Type B pancreatic cell (in vitro differentiated cells): ENCODE results near the gene TENT4A. TPM values are rescaled to one million over a fixed set of nuclear protein-coding genes. Genes with fewer than 3 reads are reported as not detected.

Experiments
- DNase-seq: peaks from one replicate; pipeline ENCODE4 v3.0.0; 2021; ENCODE audit warnings: mixed read lengths; ENCODE audit not compliant: unreplicated experiment; ENCODE audit errors: extremely low spot score
- H3K27ac Mint-ChIP-seq: 2 replicates; pipeline ENCODE4 v1.8.0; 2021; ENCODE audit warnings: mild to moderate bottlenecking, mixed read lengths
- H3K27me3 Mint-ChIP-seq: 2 replicates; pipeline ENCODE4 v1.8.0; 2021; ENCODE audit warnings: mixed read lengths
- H3K36me3 Mint-ChIP-seq: 2 replicates; pipeline ENCODE4 v1.8.0; 2021; ENCODE audit warnings: mixed read lengths
- H3K4me1 Mint-ChIP-seq: one replicate; pipeline ENCODE4 v1.8.0; 2021; ENCODE audit warnings: mixed read lengths; ENCODE audit not compliant: unreplicated experiment
- H3K4me3 Mint-ChIP-seq: 2 replicates; pipeline ENCODE4 v1.8.0; 2021; ENCODE audit warnings: mild to moderate bottlenecking, mixed read lengths
- H3K9me3 Mint-ChIP-seq: 2 replicates; pipeline ENCODE4 v1.8.0; 2021; ENCODE audit warnings: mixed read lengths
- CTCF ChIP-seq: fragments of 200-600 bp; sonication (generic); conservative IDR thresholded peaks from 2 replicates; pipeline ENCODE4 v1.5.0; 2021; ENCODE audit warnings: antibody characterized with exemption, mild to moderate bottlenecking
- total RNA-seq: library from RNA; stranded (reverse); gene quantifications from 2 replicates; pipeline ENCODE4 v1.2.1, GENCODE V29; 2021; ENCODE audit warnings: low replicate concordance

The TENT4A gene
- total RNA-seq, 1 donor from 2014 or later = 34.1 TPM

- Mint-ChIP-seq H3K4me1 (peaks cover 7% of the 10 kb centered on the region), H3K4me3 (no peak overlapping the region), H3K9me3 (no peaks in the 10 kb centered on the region), H3K36me3 (no peaks in the 10 kb centered on the region), H3K27ac (peak overlapping the region; percentile 40), H3K27me3 (peaks cover 21% of the 10 kb centered on the region)
- no peak for DNase-seq
- no peak for TF ChIP-seq CTCF
These were observed 8.8 kb upstream of the TENT4A start for GRCh38 chr5:6704361-6704851.

GRCh38 chr5:6705088-6705487 lies 8.1 kb upstream of the TENT4A start:
- DNase-seq = peak; percentile 29
- peak overlapping the region; percentile 13 for H3K4me3 Mint-ChIP-seq
- no peak for TF ChIP-seq CTCF
- H3K9me3 Mint-ChIP-seq = no peaks in the 10 kb centered on the region
- peak overlapping the region; percentile 40 for H3K27ac Mint-ChIP-seq
- peaks cover 19% of the 10 kb centered on the region for H3K27me3 Mint-ChIP-seq
- peaks cover 7% of the 10 kb centered on the region for H3K4me1 Mint-ChIP-seq
- H3K36me3 Mint-ChIP-seq = no peaks in the 10 kb centered on the region

GRCh38 chr5:6705959-6706358 lies 7.3 kb upstream of the TENT4A start:
- DNase-seq = peak; percentile 29
- Mint-ChIP-seq H3K9me3 (no peaks in the 10 kb centered on the region), H3K4me1 (peaks cover 11% of the 10 kb centered on the region), H3K27ac (no peak overlapping the region), H3K36me3 (no peaks in the 10 kb centered on the region), H3K4me3 (no peak overlapping the region), H3K27me3 (peaks cover 15% of the 10 kb centered on the region)
- TF ChIP-seq CTCF = no peak

- H3K4me1 Mint-ChIP-seq = peaks cover 16% of the 10 kb centered on the region
- H3K27me3 Mint-ChIP-seq = peaks cover 10% of the 10 kb centered on the region
- DNase-seq = no peak
- TF ChIP-seq CTCF = no peak
- no peaks in the 10 kb centered on the region for H3K9me3 Mint-ChIP-seq
- H3K27ac Mint-ChIP-seq = no peak overlapping the region
- H3K36me3 Mint-ChIP-seq = no peaks in the 10 kb centered on the region
- H3K4me3 Mint-ChIP-seq = no peak overlapping the region
These were observed 5.4 kb upstream of the TENT4A start for GRCh38 chr5:6707852-6708251.

GRCh38 chr5:6708814-6709213 lies 4.4 kb upstream of the TENT4A start:
- Mint-ChIP-seq H3K4me1 (peaks cover 16% of the 10 kb centered on the region), H3K9me3 (no peaks in the 10 kb centered on the region), H3K27me3 (peaks cover 10% of the 10 kb centered on the region), H3K36me3 (no peaks in the 10 kb centered on the region), H3K4me3 (no peak overlapping the region), H3K27ac (no peak overlapping the region)
- peak; percentile 39 for DNase-seq
- no peak for TF ChIP-seq CTCF

GRCh38 chr5:6710070-6710469 lies 3.2 kb upstream of the TENT4A start:
- DNase-seq = no peak
- no peak overlapping the region for H3K27ac Mint-ChIP-seq
- H3K9me3 Mint-ChIP-seq = no peaks in the 10 kb centered on the region
- TF ChIP-seq CTCF = no peak
- no peaks in the 10 kb centered on the region for H3K36me3 Mint-ChIP-seq
- peaks cover 10% of the 10 kb centered on the region for H3K27me3 Mint-ChIP-seq
- H3K4me1 Mint-ChIP-seq = peaks cover 12% of the 10 kb centered on the region
- peak overlapping the region; percentile 72 for H3K4me3 Mint-ChIP-seq
